Muscle of leg (tissue), 11 donors: ENCODE measurements around the gene COX7A1. TPM values are rescaled to one million over a fixed set of nuclear protein-coding genes. Genes with fewer than 3 reads are reported as not detected.
"Not testable (repeated sequence)": the region's sequence is repeated elsewhere in the genome, so short reads cannot be mapped to it uniquely, and the experiment has no call there.

Experiments used
- DNase-seq: peaks from one replicate; pipeline ENCODE4 v3.0.0; 2013
- H3K27ac ChIP-seq: one replicate; pipeline ENCODE4 v1.5.1; 2013; ENCODE audit warnings: mild to moderate bottlenecking, low read length, control low read depth
- H3K27me3 ChIP-seq: one replicate; pipeline ENCODE4 v1.6.1; 2013; ENCODE audit warnings: low read length; ENCODE audit not compliant: control insufficient read depth, insufficient read depth
- H3K36me3 ChIP-seq: one replicate; pipeline ENCODE4 v1.6.1; 2013; ENCODE audit warnings: low read length; ENCODE audit not compliant: control insufficient read depth, insufficient read depth
- H3K4me1 ChIP-seq: one replicate; pipeline ENCODE4 v1.6.1; 2013; ENCODE audit warnings: low read length; ENCODE audit not compliant: control insufficient read depth, insufficient read depth
- H3K4me3 ChIP-seq: one replicate; pipeline ENCODE4 v1.5.1; 2013; ENCODE audit warnings: low read length, control low read depth
- H3K9me3 ChIP-seq: replicated peaks from 2 replicates; pipeline ENCODE4 v1.6.1; 2013; ENCODE audit warnings: low read depth, low read length; ENCODE audit not compliant: control insufficient read depth
- WGBS: methylation state at CpG from one replicate; pipeline ENCODE4 v1.1.5; 2013; ENCODE audit warnings: missing lambda C conversion rate; ENCODE audit not compliant: insufficient coverage; 5-methylcytosine and 5-hydroxymethylcytosine counted together
- polyA plus RNA-seq, 8 donors: library from polyadenylated mRNA; unstranded; fragments of 120-200 nt; gene quantifications; one replicate each; pipeline versions ENCODE4 v1.2.1 to v1.2.3, GENCODE V29; 2013; ENCODE audit warnings: inconsistent platforms in 1 of 8, low replicate concordance in 1 of 8; ENCODE audit not compliant: insufficient read length in 8 of 8, insufficient read depth in 1 of 8
- total RNA-seq: library from RNA; stranded (reverse); fragments of 120-200 nt; gene quantifications from one replicate; pipeline ENCODE4 v1.2.4, GENCODE V29; 2013

The COX7A1 gene
- total and polyA plus RNA-seq, 9 donors = 185 to 391 (median 245) TPM

GRCh38 chr19:36134867-36135266 is 17.4 kb downstream of the COX7A1 start:
- H3K4me1 ChIP-seq, H3K4me3 ChIP-seq, H3K36me3 ChIP-seq, H3K27ac ChIP-seq, H3K27me3 ChIP-seq, DNase-seq, H3K9me3 ChIP-seq: not testable (repeated sequence)
- 94% methylated on average over 2 of the region's 4 CpGs for WGBS

GRCh38 chr19:36131221-36131620 is 21.0 kb downstream of the COX7A1 start:
- DNase-seq, H3K27ac ChIP-seq, H3K9me3 ChIP-seq, H3K4me3 ChIP-seq, H3K27me3 ChIP-seq, H3K36me3 ChIP-seq: not testable (repeated sequence)
- WGBS = 61% methylated on average over 5 of the region's 6 CpGs
- peaks cover 11% of the 10 kb centered on the region for H3K4me1 ChIP-seq

GRCh38 chr19:36128392-36128736 is 23.9 kb downstream of the COX7A1 start:
- Histone ChIP-seq H3K4me1 (peaks cover 11% of the 10 kb centered on the region), H3K36me3 (peaks cover 22% of the 10 kb centered on the region), H3K27me3 (no peaks in the 10 kb centered on the region), H3K9me3 (no peaks in the 10 kb centered on the region), H3K4me3 (peak overlapping the region; percentile 51), H3K27ac (peak overlapping the region; percentile 95)
- WGBS = 40% methylated on average over 1 of the region's 10 CpGs
- no peak for DNase-seq

GRCh38 chr19:36125557-36125956 is 26.7 kb downstream of the COX7A1 start:
- 96% methylated on average over 7 of the region's 9 CpGs for WGBS
- no peaks in the 10 kb centered on the region for H3K27me3 ChIP-seq
- no peak overlapping the region for H3K27ac ChIP-seq
- H3K36me3 ChIP-seq = peaks cover 45% of the 10 kb centered on the region
- DNase-seq = no peak
- H3K4me1 ChIP-seq = peaks cover 11% of the 10 kb centered on the region
- H3K4me3 ChIP-seq = no peak overlapping the region
- no peaks in the 10 kb centered on the region for H3K9me3 ChIP-seq

- H3K27me3 ChIP-seq = no peaks in the 10 kb centered on the region
- H3K27ac ChIP-seq = no peak overlapping the region
- no peak for DNase-seq
- peaks cover 78% of the 10 kb centered on the region for H3K36me3 ChIP-seq
- 85% methylated on average over 45 of the region's 49 CpGs for WGBS
- H3K4me3 ChIP-seq = no peak overlapping the region
- H3K9me3 ChIP-seq = no peaks in the 10 kb centered on the region
- H3K4me1 ChIP-seq = no peaks in the 10 kb centered on the region
Observed at GRCh38 chr19:36121486-36122124, 30.6 kb downstream of the COX7A1 start.

- no peaks in the 10 kb centered on the region for H3K9me3 ChIP-seq
- peaks cover 5% of the 10 kb centered on the region for H3K4me1 ChIP-seq
- H3K4me3 ChIP-seq = no peak overlapping the region
- H3K27me3 ChIP-seq = no peaks in the 10 kb centered on the region
- WGBS = 89% methylated on average over 18 of the region's 18 CpGs
- no peak for DNase-seq
- H3K27ac ChIP-seq = no peak overlapping the region
- peaks cover 78% of the 10 kb centered on the region for H3K36me3 ChIP-seq
Observed at GRCh38 chr19:36120984-36121358, 31.3 kb downstream of the COX7A1 start.

GRCh38 chr19:36120092-36120983 is 31.9 kb downstream of the COX7A1 start:
- H3K4me3 ChIP-seq = no peak overlapping the region
- H3K36me3 ChIP-seq = peaks cover 72% of the 10 kb centered on the region
- 83% methylated on average over 21 of the region's 26 CpGs for WGBS
- no peak overlapping the region for H3K27ac ChIP-seq
- DNase-seq = no peak
- no peaks in the 10 kb centered on the region for H3K27me3 ChIP-seq
- no peaks in the 10 kb centered on the region for H3K9me3 ChIP-seq
- peaks cover 8% of the 10 kb centered on the region for H3K4me1 ChIP-seq

GRCh38 chr19:36116344-36116637 is 36.0 kb downstream of the COX7A1 start:
- no peak overlapping the region for H3K4me3 ChIP-seq
- peaks cover 60% of the 10 kb centered on the region for H3K36me3 ChIP-seq
- 80% methylated on average over 1 of the region's 1 CpG for WGBS
- H3K4me1 ChIP-seq = peaks cover 21% of the 10 kb centered on the region
- H3K27ac ChIP-seq = no peak overlapping the region
- no peaks in the 10 kb centered on the region for H3K9me3 ChIP-seq
- H3K27me3 ChIP-seq = no peaks in the 10 kb centered on the region
- no peak for DNase-seq

GRCh38 chr19:36115453-36116343 is 36.5 kb downstream of the COX7A1 start, which contains the start of gene TBCB:
TBCB (plus strand) TSS chr19:36115468; CDS start chr19:36115561, 93 bp downstream.
- DNase-seq = no peak
- Histone ChIP-seq H3K4me3 (peak within 1 kb of the TSS; percentile 78), H3K36me3 (peaks cover 57% of the 10 kb centered on the region), H3K27me3 (no peaks in the 10 kb centered on the region), H3K27ac (peak within 1 kb of the TSS; percentile 95), H3K9me3 (no peaks in the 10 kb centered on the region), H3K4me1 (peaks cover 21% of the 10 kb centered on the region)
- 1% methylated on average over 45 of the region's 59 CpGs for WGBS
